HG02610 (cell line): Measurements from ENCODE around the gene CTSS.
"Not testable (repeated sequence)": the region's sequence is repeated elsewhere in the genome, so short reads cannot be mapped to it uniquely, and the experiment has no call there.

Experiments
- ATAC-seq: cut with Tn5 transposase; IDR thresholded peaks from one replicate; pipeline ENCODE4 v1.9.1; 2021; ENCODE audit warnings: mild to moderate bottlenecking, moderate library complexity; ENCODE audit not compliant: unreplicated experiment

CTSS gene

DNA sequence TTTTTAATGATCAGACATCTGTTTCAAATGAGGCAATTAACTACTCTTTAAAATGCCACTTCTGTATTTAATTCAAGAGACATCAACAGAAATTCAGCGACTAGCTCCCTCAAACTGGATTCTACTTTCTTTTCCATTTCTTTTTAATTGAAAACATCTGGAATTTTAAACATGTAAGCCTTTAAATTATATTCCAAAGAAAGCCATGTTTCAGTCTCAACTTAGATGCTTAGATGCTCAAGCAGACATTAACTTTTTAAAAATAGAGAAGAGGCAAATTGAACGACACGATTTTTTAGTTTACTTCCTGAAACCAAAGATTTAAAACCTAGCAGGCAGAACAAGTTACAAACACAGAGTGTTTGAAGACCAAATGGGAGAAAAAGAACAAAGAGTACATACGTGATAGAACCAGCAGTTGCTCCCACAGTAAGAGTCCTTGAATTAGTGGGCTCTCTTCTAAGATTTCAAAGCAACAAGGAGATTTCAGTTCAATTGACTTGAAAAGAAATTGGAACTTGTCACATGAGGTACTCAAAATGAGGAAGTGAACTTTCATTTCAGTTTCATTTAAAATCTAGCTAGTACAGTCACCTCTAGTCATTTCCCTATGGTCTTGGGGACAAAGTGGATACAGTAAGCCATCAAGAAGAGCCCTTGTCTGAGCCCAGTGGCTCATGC lies at the start of gene CTSS:
Gene CTSS (minus strand): TSS at position 483 of the 681 bp plus-strand sequence. CDS start 1,015 bp downstream, outside the sequence.
- ATAC-seq: peak; percentile 86

DNA sequence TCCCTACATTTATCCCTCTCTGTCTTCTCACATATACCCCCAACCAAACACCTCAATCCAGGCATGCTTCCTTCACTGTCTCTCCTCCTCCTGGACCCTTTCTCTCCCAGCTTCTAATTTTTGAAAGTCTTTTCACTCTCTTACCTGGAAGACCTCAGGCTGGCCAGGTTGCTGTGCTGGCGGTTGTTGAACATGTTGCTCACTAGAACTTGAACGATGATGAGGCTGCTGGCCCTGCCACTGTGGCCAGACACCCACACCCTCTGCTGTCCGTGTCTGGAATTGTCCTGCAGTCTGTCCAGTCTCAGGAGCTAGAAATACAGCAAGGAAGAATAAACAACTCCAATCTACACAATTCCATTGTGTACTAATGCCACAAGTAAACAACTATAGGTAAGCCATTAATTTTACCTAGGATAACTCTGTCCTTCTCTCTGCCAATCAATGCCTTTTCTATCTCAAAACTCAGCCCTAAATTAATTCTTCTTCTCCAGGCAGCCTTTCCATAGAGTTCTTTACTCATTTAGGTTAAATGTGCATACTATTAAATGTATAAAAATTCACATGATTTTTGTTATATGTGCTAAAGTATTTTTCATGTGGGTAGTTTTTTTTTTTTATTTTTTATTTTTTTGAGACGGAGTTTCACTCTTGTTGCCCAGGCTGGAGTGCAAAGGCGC lies 47.6 kb upstream of the CTSS start:
- no peak for ATAC-seq

DNA sequence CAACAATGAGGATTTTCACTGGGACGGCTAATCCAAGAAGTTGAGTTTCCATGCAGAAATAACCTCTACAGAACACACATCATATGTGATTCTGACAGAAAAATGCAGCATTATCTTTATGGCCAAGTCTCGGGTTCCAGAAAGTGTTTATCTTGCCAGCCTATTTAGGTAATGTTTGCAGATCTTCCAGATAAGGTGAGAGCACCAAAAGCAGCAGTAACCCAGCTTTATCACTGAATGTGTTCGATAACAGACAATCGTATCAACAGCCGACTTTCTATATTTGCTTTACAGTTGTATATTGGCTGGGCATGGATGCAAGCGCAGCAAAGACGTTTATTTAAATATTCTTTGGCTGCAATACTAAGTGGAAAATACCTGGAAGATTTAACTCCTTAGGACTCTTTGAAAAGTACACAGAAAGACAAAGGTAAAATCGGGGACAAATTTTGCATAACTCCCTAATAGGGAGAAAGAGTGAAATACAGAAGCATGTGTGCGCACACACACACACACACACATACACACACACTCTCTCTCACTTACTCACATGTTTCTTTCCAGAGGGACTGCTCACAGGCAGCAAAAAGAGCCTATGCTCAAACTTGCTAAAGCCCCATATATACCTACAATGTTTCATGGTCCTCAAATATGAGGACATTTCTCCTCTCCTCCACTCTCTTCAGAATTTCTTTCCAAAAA lies 45.5 kb upstream of the CTSS start:
- no peak for ATAC-seq

DNA sequence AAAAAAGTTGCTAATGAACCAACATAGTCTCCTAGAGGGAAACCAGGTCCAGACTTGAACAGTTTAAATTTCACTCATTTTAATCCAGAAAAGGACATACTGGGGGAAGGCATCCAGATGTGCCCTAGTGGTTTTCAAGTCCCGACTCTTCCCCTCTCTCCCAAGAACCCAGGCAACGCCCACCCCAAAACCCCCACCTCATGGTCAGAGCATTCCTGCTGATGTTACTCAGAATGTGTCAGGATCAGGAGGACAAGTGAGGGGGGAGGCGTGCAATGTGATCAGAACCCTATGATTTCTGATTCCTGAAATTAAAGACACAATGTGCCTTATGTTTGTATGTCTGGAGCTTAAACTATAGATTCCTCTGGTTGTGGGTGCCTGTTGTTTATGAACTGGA lies 44.1 kb upstream of the CTSS start:
- no peak for ATAC-seq

GRCh38 chr1:150808846-150809245 lies 43.3 kb upstream of the CTSS start:
- ATAC-seq: no peak

- no peak for ATAC-seq
Measured at GRCh38 chr1:150808121-150808520, 42.5 kb upstream of the CTSS start, which contains the start of gene CTSK. CTSK (minus strand) TSS chr1:150808260; CDS start chr1:150806805, 1,455 bp downstream.

DNA sequence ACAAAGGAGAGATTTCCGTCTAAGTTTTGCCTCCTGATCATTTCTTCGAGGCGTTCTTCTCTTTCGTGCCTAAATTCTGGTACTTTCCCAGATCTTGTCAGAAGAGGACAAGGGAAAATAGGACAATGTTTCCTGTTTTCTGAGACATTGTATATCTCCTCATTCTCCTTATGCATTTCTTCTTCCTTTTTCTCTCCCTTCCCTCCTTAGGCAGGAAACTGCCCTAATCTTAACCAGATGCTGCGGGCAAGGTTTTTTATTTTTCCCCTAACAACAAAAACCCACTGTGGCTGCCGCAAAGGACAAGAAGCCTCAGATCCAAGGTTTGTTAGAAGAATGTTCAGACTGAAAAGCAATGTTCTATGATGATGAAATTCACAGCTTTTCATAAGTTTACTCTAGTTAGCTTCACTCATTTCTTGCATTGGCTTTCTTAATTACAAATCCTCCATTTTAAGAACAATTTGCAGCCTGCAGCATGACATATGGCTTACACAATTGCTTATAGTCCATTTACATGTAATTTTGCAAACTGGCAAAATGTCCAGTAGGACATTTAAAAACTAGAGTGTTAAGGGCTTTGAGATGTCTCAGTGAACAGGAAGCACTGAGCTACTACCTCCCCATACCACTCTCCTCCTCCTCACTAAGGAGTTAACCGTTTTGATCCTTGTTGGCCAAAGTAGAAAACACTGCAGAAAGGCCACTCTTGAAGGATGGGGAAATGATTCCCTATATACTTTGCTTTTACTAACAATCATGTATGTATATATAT lies 41.9 kb upstream of the CTSS start:
- no peak for ATAC-seq

- no peak for ATAC-seq
Measured at GRCh38 chr1:150805899-150806298, 40.3 kb upstream of the CTSS start.

GRCh38 chr1:150804671-150805070 lies 39.1 kb upstream of the CTSS start:
- no peak for ATAC-seq

DNA sequence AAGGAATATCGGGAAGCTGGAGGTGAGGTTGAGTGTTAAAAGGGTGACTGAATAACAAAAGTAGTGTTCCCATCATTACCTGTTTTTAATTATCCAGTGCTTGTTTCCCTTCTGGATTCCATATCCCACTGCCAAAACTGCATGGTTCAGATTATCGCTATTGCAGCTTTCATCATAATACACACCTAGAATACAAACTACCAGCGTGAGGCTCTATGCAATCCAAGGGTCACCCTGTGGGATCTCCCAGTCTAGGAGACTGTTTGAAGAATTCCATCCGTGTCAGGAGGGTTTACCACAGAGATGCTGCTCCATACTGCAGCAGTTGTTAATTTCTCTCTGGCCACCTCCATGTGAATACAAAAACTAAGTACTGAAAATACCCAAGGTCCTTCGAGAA lies 33.5 kb upstream of the CTSS start:
- no peak for ATAC-seq

DNA sequence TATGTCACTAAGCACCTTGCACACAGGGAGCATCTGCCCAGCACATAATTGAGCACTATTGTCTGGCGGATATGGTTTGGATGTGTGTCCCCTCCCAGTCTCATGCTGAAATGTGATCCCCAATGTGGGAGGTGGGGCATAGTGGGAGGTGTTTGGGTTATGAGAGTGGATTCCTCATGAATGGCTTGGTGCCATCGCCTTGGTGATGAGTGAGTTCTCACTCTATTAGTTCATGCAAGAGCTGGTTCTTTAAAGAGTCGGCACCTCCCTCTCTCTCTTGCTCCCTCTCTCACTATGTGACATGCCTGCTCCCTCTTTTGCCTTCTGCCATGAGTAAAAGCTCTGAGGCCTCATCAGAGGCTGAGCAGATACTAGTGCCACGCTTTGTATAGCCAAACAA lies 32.9 kb upstream of the CTSS start:
- no peak for ATAC-seq

DNA sequence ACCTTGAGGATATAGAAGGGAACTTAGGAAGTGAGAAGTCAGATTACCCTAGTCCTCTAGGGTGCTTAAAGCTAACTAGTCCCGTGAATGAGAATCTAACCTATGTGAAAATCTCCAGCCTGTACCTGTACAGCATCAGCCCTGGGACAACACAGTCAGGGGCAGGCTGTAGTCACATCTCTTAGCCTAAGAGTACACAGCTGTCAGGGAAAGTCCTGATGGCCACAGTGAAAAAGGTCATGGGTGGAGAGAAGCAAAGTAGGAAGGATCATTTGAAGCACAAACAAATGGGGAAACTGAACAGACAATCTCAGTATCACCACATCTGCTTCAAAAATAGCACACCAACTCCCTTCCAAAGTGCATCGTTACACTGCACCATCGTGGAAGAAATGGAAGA lies 30.8 kb upstream of the CTSS start:
- no peak for ATAC-seq

- ATAC-seq: not testable (repeated sequence)
Measured at GRCh38 chr1:150793778-150794177, 28.2 kb upstream of the CTSS start.

- no peak for ATAC-seq
Measured at GRCh38 chr1:150793221-150793620, 27.6 kb upstream of the CTSS start.

DNA sequence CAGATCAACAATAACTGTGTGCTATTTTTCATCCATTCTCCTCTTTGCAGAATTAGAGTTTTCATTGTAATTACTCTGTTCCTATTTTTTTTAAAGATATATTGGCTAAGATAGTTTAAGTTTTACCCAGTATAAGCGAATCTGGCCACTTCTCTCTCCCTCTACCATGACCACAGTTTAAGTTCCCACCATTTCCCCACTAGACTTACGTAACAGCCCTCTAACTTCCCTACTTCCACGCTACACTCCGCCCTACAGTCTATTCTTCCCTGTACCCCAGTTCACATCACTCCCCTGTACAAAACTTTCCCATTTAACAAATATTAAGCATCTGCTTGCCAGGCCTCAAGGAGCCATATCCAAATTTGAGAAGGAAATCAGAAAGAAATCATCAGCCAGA lies 26.0 kb upstream of the CTSS start:
- ATAC-seq: no peak

- ATAC-seq: no peak
Measured at GRCh38 chr1:150789396-150789795, 23.8 kb upstream of the CTSS start.

GRCh38 chr1:150788946-150789345 lies 23.4 kb upstream of the CTSS start:
- no peak for ATAC-seq

GRCh38 chr1:150787455-150787854 lies 21.9 kb upstream of the CTSS start:
- no peak for ATAC-seq

DNA sequence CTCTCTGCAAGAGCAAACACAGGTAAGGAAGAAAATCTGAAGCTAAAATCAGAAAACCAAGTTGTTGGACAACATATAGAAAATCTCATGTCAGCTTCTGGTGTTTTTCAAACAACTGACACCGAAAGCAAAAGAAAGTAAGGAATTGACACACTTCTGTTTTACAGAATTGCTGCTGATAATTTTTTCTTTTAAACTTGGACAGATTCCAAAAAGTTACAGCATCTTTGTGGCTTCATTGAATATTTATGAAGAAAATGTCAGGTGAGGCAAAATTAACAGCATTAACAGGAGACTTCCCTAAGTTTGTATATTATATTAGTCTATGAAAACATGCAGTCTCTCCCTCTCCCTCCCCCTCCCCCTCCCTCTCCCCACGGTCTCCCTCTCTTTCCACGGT lies 14.9 kb upstream of the CTSS start:
- ATAC-seq: no peak

DNA sequence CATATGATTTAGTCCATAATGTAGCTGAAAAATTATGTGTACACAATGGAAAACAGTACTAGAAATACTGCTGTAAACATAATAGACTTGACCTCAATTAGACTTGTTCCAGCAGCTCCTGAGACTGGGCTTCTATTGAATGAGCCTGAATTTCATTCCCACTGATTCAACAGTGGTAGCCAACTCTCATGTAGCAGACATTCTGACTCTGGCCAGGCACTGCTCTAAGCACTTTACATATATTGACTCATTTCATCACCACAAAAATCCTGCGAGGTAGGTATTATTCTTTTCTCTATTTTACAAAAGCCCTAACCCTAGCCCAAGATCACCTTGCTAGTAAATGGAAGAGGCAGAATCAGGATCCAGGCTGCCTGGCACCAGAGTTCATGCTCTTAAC lies 12.8 kb upstream of the CTSS start:
- no peak for ATAC-seq

DNA sequence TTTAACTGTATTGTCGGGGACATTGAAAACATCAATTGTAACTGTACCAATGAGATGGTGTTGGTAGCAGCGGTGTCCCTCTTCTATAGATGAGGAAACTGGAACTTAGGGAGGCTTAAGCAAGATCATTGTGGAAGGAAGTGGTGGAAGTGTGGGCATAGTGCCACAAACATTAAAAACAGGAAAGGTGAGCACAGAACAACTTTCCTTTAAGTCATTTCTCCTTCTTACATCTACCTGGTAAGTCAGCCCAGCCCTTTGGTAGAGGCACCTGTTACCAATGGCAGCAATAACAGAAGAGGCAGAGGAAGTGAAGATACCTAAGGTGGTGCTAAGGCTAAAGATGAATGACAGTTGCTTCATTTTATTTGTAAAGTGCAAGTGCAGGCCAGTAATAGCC lies 12.0 kb upstream of the CTSS start:
- ATAC-seq: no peak
